IMR-90 (cell line): Measurements from ENCODE around the gene NRCAM.

ENCODE experiments used
- BHLHE40 ChIP-seq: fragments of 150-350 bp; IDR thresholded peaks from 2 replicates; pipeline ENCODE4 v1.6.1; 2016; ENCODE audit warnings: mild to moderate bottlenecking, low read depth, low read length
- CEBPB ChIP-seq: IDR thresholded peaks from 2 replicates; pipeline ENCODE4 v1.6.1; 2012; ENCODE audit warnings: low read depth, low read length, improper control_type of control experiment
- CTCF ChIP-seq: conservative IDR thresholded peaks from 2 replicates; pipeline ENCODE4 v1.5.1; 2012; ENCODE audit warnings: mild to moderate bottlenecking, low read depth, low read length, improper control_type of control experiment
- MAFK ChIP-seq: IDR thresholded peaks from 2 replicates; pipeline ENCODE4 v1.6.1; 2012; ENCODE audit warnings: low read depth, low read length, improper control_type of control experiment
- MXI1 ChIP-seq: IDR thresholded peaks from 2 replicates; pipeline ENCODE4 v1.6.1; 2012; ENCODE audit warnings: low read depth, mild to moderate bottlenecking, low read length, moderate library complexity, borderline replicate concordance
- POLR2A ChIP-seq: IDR thresholded peaks from 2 replicates; pipeline ENCODE4 v1.6.1; 2012; ENCODE audit warnings: mild to moderate bottlenecking, low read depth, low read length
- RAD21 ChIP-seq: IDR thresholded peaks from 2 replicates; pipeline ENCODE4 v1.6.1; 2012; ENCODE audit warnings: low read length, improper control_type of control experiment
- RCOR1 ChIP-seq: IDR thresholded peaks from 2 replicates; pipeline ENCODE4 v1.6.1; 2012; ENCODE audit warnings: mild to moderate bottlenecking, low read length, improper control_type of control experiment; ENCODE audit not compliant: insufficient replicate concordance
- SMC3 ChIP-seq: fragments of 150-350 bp; IDR thresholded peaks from 2 replicates; pipeline ENCODE4 v1.6.1; 2016; ENCODE audit warnings: low read depth, mild to moderate bottlenecking, antibody characterized with exemption, low read length, moderate library complexity
- USF2 ChIP-seq: fragments of 150-350 bp; IDR thresholded peaks from 2 replicates; pipeline ENCODE4 v1.6.1; 2017; ENCODE audit warnings: mild to moderate bottlenecking, antibody characterized with exemption, low read length, low read depth

- TF ChIP-seq CTCF, result no peak
- no peak for TF ChIP-seq POLR2A
- TF ChIP-seq CEBPB, result no peak
- TF ChIP-seq BHLHE40, result no peak
- TF ChIP-seq SMC3, result no peak
- TF ChIP-seq USF2, result no peak
- no peak for TF ChIP-seq MAFK
- TF ChIP-seq MXI1, result no peak
- no peak for TF ChIP-seq RAD21
- TF ChIP-seq RCOR1, result no peak
Observed at GRCh38 chr7:108130261-108130660, 326.0 kb downstream of the NRCAM start, which contains the start of gene LAMB4.
